ENCODE data around the gene UBE3C.

Gene UBE3C

GRCh38 chr7:157111311-157111710 is 27.4 kb upstream of the UBE3C start:
- no peak overlapping the region for H3K4me2 ChIP-seq (ENCODE audit: low read length)
- peak overlapping the region; percentile 49 for H3K9ac ChIP-seq (ENCODE audit: low read length)
- no peak overlapping the region for H2BK5ac ChIP-seq (ENCODE audit: low read depth, low read length, poor library complexity)
- no peaks in the 10 kb centered on the region for H3K36me3 ChIP-seq (ENCODE audit: control insufficient read depth in 1 of 2, insufficient read depth in 2 of 2, low read length in 2 of 2)
- no peak overlapping the region for H4K8ac ChIP-seq (ENCODE audit: low read depth, low read length)
- no peak overlapping the region for H3K23ac ChIP-seq (ENCODE audit: low read length)
- H3K14ac ChIP-seq (ENCODE audit: low read length), result no peak overlapping the region
- no peak overlapping the region for H4K91ac ChIP-seq (ENCODE audit: low read depth, low read length)
- no peak overlapping the region for H2AK5ac ChIP-seq (ENCODE audit: low read length)
- no peak for DNase-seq
- no peak overlapping the region for H3K4ac ChIP-seq (ENCODE audit: low read depth, low read length)
- no CpG with 5 or more reads among the region's 9 CpGs for WGBS (ENCODE audit: extremely low coverage, insufficient coverage, insufficient read length)
- H4K12ac ChIP-seq (ENCODE audit: low read depth, low read length), result no peak overlapping the region
- H3K79me2 ChIP-seq (ENCODE audit: control insufficient read depth, insufficient read depth, low read length, poor library complexity), result no peaks in the 10 kb centered on the region
- no peak overlapping the region for H3K18ac ChIP-seq (ENCODE audit: low read length)
- peak overlapping the region; percentile 50 for H3K4me3 ChIP-seq (ENCODE audit: low read depth, low read length)
- no peaks in the 10 kb centered on the region for H3K79me1 ChIP-seq (ENCODE audit: low read length)
- H2BK12ac ChIP-seq (ENCODE audit: low read length), result no peak overlapping the region
- no peak overlapping the region for H3K27ac ChIP-seq (ENCODE audit: low read depth, low read length)
- no peak overlapping the region for H2AFZ ChIP-seq (ENCODE audit: insufficient read depth, low read length, poor library complexity)
- peaks cover 29% of the 10 kb centered on the region for H3K9me3 ChIP-seq (ENCODE audit: insufficient read depth, low read depth, low read length)
- no peaks in the 10 kb centered on the region for H3K4me1 ChIP-seq (ENCODE audit: control insufficient read depth in 1 of 2, insufficient read depth in 2 of 2, low read length in 2 of 2)
- H2BK120ac ChIP-seq (ENCODE audit: insufficient read depth, low read length, poor library complexity), result no peak overlapping the region
- peaks cover 2% of the 10 kb centered on the region for H3K27me3 ChIP-seq (ENCODE audit: insufficient read depth, low read length)

GRCh38 chr7:157112706-157113105 is 26.0 kb upstream of the UBE3C start:
- H2AK5ac ChIP-seq (ENCODE audit: low read length), result no peak overlapping the region
- H2BK12ac ChIP-seq (ENCODE audit: low read length), result no peak overlapping the region
- no peak overlapping the region for H3K9ac ChIP-seq (ENCODE audit: low read length)
- H3K18ac ChIP-seq (ENCODE audit: low read length), result no peak overlapping the region
- peaks cover 31% of the 10 kb centered on the region for H3K9me3 ChIP-seq (ENCODE audit: insufficient read depth, low read depth, low read length)
- no peak for DNase-seq
- H4K91ac ChIP-seq (ENCODE audit: low read depth, low read length), result no peak overlapping the region
- no peak overlapping the region for H2BK120ac ChIP-seq (ENCODE audit: insufficient read depth, low read length, poor library complexity)
- H3K4me3 ChIP-seq (ENCODE audit: low read depth, low read length), result no peak overlapping the region
- no peak overlapping the region for H2AFZ ChIP-seq (ENCODE audit: insufficient read depth, low read length, poor library complexity)
- peaks cover 2% of the 10 kb centered on the region for H3K27me3 ChIP-seq (ENCODE audit: insufficient read depth, low read length)
- no peak overlapping the region for H4K8ac ChIP-seq (ENCODE audit: low read depth, low read length)
- H3K4ac ChIP-seq (ENCODE audit: low read depth, low read length), result no peak overlapping the region
- H3K4me2 ChIP-seq (ENCODE audit: low read length), result no peak overlapping the region
- no peak overlapping the region for H3K27ac ChIP-seq (ENCODE audit: low read depth, low read length)
- no peak overlapping the region for H2BK5ac ChIP-seq (ENCODE audit: low read depth, low read length, poor library complexity)
- H3K79me1 ChIP-seq (ENCODE audit: low read length), result no peaks in the 10 kb centered on the region
- no peaks in the 10 kb centered on the region for H3K36me3 ChIP-seq (ENCODE audit: control insufficient read depth in 1 of 2, insufficient read depth in 2 of 2, low read length in 2 of 2)
- no peak overlapping the region for H4K12ac ChIP-seq (ENCODE audit: low read depth, low read length)
- WGBS (ENCODE audit: extremely low coverage, insufficient coverage, insufficient read length), result no CpG with 5 or more reads among the region's 8 CpGs
- no peak overlapping the region for H3K23ac ChIP-seq (ENCODE audit: low read length)
- no peaks in the 10 kb centered on the region for H3K79me2 ChIP-seq (ENCODE audit: control insufficient read depth, insufficient read depth, low read length, poor library complexity)
- H3K4me1 ChIP-seq (ENCODE audit: control insufficient read depth in 1 of 2, insufficient read depth in 2 of 2, low read length in 2 of 2), result no peaks in the 10 kb centered on the region
- H3K14ac ChIP-seq (ENCODE audit: low read length), result no peak overlapping the region

DNA sequence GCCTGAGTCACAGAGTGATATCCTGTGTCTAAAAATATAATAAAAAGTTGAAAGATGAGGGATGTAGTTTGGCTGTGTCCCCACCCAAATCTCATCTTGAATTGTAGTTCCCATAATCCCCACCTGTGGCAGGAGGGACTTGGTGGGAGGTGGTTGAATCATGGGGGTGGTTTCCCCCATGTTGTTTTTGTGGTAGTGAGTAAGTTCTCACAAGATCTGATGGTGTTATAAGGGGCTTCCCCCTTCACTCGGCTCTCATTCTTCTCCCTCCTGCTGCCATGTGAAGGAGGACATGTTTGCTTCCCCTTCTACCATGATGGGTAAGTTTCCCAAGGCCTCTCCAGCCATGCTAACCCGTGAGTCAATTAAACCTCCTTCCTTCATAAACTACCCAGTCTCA is 25.1 kb upstream of the UBE3C start:
- Histone ChIP-seq H2BK12ac (ENCODE audit: low read length) (no peak overlapping the region), H3K18ac (ENCODE audit: low read length) (no peak overlapping the region), H3K4me1 (ENCODE audit: control insufficient read depth in 1 of 2, insufficient read depth in 2 of 2, low read length in 2 of 2) (no peaks in the 10 kb centered on the region), H4K12ac (ENCODE audit: low read depth, low read length) (no peak overlapping the region), H2BK120ac (ENCODE audit: insufficient read depth, low read length, poor library complexity) (no peak overlapping the region), H3K36me3 (ENCODE audit: control insufficient read depth in 1 of 2, insufficient read depth in 2 of 2, low read length in 2 of 2) (no peaks in the 10 kb centered on the region), H3K27ac (ENCODE audit: low read depth, low read length) (no peak overlapping the region), H3K4me3 (ENCODE audit: low read depth, low read length) (no peak overlapping the region), H3K9me3 (ENCODE audit: insufficient read depth, low read depth, low read length) (peaks cover 23% of the 10 kb centered on the region), H2AFZ (ENCODE audit: insufficient read depth, low read length, poor library complexity) (no peak overlapping the region), H3K79me1 (ENCODE audit: low read length) (no peaks in the 10 kb centered on the region), H3K79me2 (ENCODE audit: control insufficient read depth, insufficient read depth, low read length, poor library complexity) (no peaks in the 10 kb centered on the region), H3K4me2 (ENCODE audit: low read length) (no peak overlapping the region), H3K4ac (ENCODE audit: low read depth, low read length) (no peak overlapping the region), H2AK5ac (ENCODE audit: low read length) (no peak overlapping the region), H4K91ac (ENCODE audit: low read depth, low read length) (no peak overlapping the region), H2BK5ac (ENCODE audit: low read depth, low read length, poor library complexity) (no peak overlapping the region), H3K14ac (ENCODE audit: low read length) (no peak overlapping the region), H4K8ac (ENCODE audit: low read depth, low read length) (no peak overlapping the region), H3K27me3 (ENCODE audit: insufficient read depth, low read length) (peaks cover 2% of the 10 kb centered on the region), H3K9ac (ENCODE audit: low read length) (no peak overlapping the region), H3K23ac (ENCODE audit: low read length) (no peak overlapping the region)
- no peak for DNase-seq
- no CpG with 5 or more reads among the region's 2 CpGs for WGBS (ENCODE audit: extremely low coverage, insufficient coverage, insufficient read length)

DNA sequence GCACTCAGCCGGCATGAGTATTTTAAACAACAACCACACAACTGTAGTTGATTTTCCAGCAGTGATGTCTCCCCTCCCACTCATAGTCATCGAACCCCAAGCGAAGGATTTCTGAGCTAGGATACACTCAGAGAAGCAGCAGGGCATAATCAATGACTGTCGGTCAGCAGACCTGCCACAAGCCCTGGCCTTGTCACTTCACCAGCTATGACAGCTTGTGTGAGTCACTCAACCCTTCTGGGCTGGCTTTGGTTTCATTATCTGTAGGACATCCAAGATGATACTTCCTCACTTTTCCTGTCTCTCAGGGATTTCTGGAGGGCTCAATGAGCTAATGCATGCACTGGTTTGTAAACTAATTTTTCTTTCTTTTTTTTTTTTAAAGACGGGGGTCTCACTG is 22.0 kb upstream of the UBE3C start:
- Histone ChIP-seq H3K4me3 (ENCODE audit: low read depth, low read length) (no peak overlapping the region), H3K36me3 (ENCODE audit: control insufficient read depth in 1 of 2, insufficient read depth in 2 of 2, low read length in 2 of 2) (no peaks in the 10 kb centered on the region), H3K9me3 (ENCODE audit: insufficient read depth, low read depth, low read length) (peaks cover 9% of the 10 kb centered on the region), H3K4me2 (ENCODE audit: low read length) (no peak overlapping the region), H3K27ac (ENCODE audit: low read depth, low read length) (no peak overlapping the region), H3K14ac (ENCODE audit: low read length) (no peak overlapping the region), H4K91ac (ENCODE audit: low read depth, low read length) (no peak overlapping the region), H2BK12ac (ENCODE audit: low read length) (no peak overlapping the region), H3K79me1 (ENCODE audit: low read length) (no peaks in the 10 kb centered on the region), H3K18ac (ENCODE audit: low read length) (no peak overlapping the region), H3K4me1 (ENCODE audit: control insufficient read depth in 1 of 2, insufficient read depth in 2 of 2, low read length in 2 of 2) (no peaks in the 10 kb centered on the region), H2BK5ac (ENCODE audit: low read depth, low read length, poor library complexity) (no peak overlapping the region), H2AK5ac (ENCODE audit: low read length) (no peak overlapping the region), H4K12ac (ENCODE audit: low read depth, low read length) (no peak overlapping the region), H2BK120ac (ENCODE audit: insufficient read depth, low read length, poor library complexity) (no peak overlapping the region), H2AFZ (ENCODE audit: insufficient read depth, low read length, poor library complexity) (no peak overlapping the region), H3K9ac (ENCODE audit: low read length) (peak overlapping the region; percentile 52), H3K27me3 (ENCODE audit: insufficient read depth, low read length) (no peaks in the 10 kb centered on the region), H4K8ac (ENCODE audit: low read depth, low read length) (no peak overlapping the region), H3K79me2 (ENCODE audit: control insufficient read depth, insufficient read depth, low read length, poor library complexity) (no peaks in the 10 kb centered on the region), H3K4ac (ENCODE audit: low read depth, low read length) (no peak overlapping the region), H3K23ac (ENCODE audit: low read length) (no peak overlapping the region)
- WGBS (ENCODE audit: extremely low coverage, insufficient coverage, insufficient read length), result no CpG with 5 or more reads among the region's 5 CpGs
- DNase-seq, result no peak
